Vagina (tissue), 2 donors: Measurements from ENCODE around the gene COL23A1. TPM values are rescaled to one million over a fixed set of nuclear protein-coding genes. Genes with fewer than 3 reads are reported as not detected.

Source experiments
- DNase-seq, 2 donors: peaks; one replicate each; pipeline ENCODE4 v3.0.0-alpha.2; 2017; ENCODE audit errors: extremely low spot score in 2 of 2
- H3K27ac ChIP-seq: fragments of 200-600 bp; sonication (generic); one replicate; pipeline ENCODE4 v1.5.1; 2019
- H3K27me3 ChIP-seq: fragments of 200-600 bp; sonication (generic); one replicate; pipeline ENCODE4 v1.5.1; 2019
- H3K36me3 ChIP-seq, 2 donors: fragments of 200-600 bp; sonication (generic); one replicate each; pipeline ENCODE4 v1.5.1; 2017 to 2019
- H3K4me1 ChIP-seq: fragments of 200-600 bp; sonication (generic); one replicate; pipeline ENCODE4 v1.5.1; 2019
- H3K4me3 ChIP-seq, 2 donors: fragments of 200-600 bp; sonication (generic); 1 replicate in 1 of 2; 2 replicates in 1 of 2; pipeline ENCODE4 v1.5.1; 2016 to 2019
- H3K9me3 ChIP-seq: fragments of 200-600 bp; sonication (generic); one replicate; pipeline ENCODE4 v1.5.1; 2019
- POLR2A ChIP-seq, 2 donors: fragments of 450-650 bp; IDR thresholded peaks; one replicate each; pipeline ENCODE4 v1.6.1; 2017; ENCODE audit warnings: antibody characterized with exemption in 2 of 2, mild to moderate bottlenecking in 2 of 2, moderate library complexity in 2 of 2
- POLR2AphosphoS5 ChIP-seq, 2 donors: sonication (generic); formaldehyde crosslinking; IDR thresholded peaks; one replicate each; pipeline ENCODE4 v1.9.0; 2017; ENCODE audit warnings: antibody characterized with exemption in 2 of 2, mild to moderate bottlenecking in 2 of 2, low read depth in 1 of 2; ENCODE audit not compliant: insufficient read depth in 1 of 2
- intact Hi-C: fragments of 100-400 bp; cut with DNase I; formaldehyde crosslinking; loops from one replicate; pipeline ENCODE4 v1.15.1; 2023
- total RNA-seq: library from RNA; depleted of rRNA; stranded (reverse); fragments of >200 nt; gene quantifications from one replicate; pipeline ENCODE4 v1.2.3, GENCODE V29; 2016
- TF ChIP-seq, protein P1 (sequence below), 3 experiments: fragments of 450-650 bp in 2 of 3; fragments of 200-600 bp in 1 of 3; sonication (generic) in 1 of 3; IDR thresholded peaks; one replicate each; pipeline ENCODE4 v1.5.1; 2017 to 2019; ENCODE audit warnings: antibody characterized with exemption in 3 of 3, mild to moderate bottlenecking in 2 of 3, moderate library complexity in 2 of 3

The COL23A1 gene
- total RNA-seq, 1 donor from 2014 or later: 3.7 TPM

DNA sequence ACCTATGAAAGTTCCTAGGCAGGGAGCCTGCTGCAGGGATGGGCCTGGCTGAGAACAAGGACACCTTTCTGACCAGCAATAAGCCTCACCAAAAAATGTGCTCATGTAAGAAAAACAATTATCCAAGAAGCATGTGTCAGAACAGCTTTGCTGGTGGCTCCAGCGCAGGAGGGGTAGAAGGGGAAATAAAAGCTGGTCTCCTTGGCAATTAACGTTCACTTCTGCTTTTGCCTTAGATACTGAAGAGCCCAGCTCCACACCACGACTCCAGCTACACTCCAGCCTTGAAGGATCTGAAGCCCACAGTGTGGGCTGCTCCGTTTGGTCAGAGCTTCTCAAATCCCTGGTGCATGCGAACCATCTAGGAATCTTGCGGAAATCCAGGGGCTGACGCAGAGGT is 250.0 kb downstream of the COL23A1 start:
- TF ChIP-seq POLR2A (IDR thresholded peaks at IDR 0.05): no peak
- TF ChIP-seq, protein P1, sequence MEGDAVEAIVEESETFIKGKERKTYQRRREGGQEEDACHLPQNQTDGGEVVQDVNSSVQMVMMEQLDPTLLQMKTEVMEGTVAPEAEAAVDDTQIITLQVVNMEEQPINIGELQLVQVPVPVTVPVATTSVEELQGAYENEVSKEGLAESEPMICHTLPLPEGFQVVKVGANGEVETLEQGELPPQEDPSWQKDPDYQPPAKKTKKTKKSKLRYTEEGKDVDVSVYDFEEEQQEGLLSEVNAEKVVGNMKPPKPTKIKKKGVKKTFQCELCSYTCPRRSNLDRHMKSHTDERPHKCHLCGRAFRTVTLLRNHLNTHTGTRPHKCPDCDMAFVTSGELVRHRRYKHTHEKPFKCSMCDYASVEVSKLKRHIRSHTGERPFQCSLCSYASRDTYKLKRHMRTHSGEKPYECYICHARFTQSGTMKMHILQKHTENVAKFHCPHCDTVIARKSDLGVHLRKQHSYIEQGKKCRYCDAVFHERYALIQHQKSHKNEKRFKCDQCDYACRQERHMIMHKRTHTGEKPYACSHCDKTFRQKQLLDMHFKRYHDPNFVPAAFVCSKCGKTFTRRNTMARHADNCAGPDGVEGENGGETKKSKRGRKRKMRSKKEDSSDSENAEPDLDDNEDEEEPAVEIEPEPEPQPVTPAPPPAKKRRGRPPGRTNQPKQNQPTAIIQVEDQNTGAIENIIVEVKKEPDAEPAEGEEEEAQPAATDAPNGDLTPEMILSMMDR (IDR thresholded peaks at IDR 0.05): no peak
- H3K4me1 ChIP-seq: peaks cover 7% of the 10 kb centered on the region
- no peak overlapping the region for H3K4me3 ChIP-seq
- DNase-seq: no peak
- no peaks in the 10 kb centered on the region for H3K27me3 ChIP-seq
- intact Hi-C loops: loop anchor here (10.0 kb wide), 1 partner anchor 1655 kb away; no protein-coding TSS in a partner anchor
- H3K27ac ChIP-seq: no peak overlapping the region
- no peaks in the 10 kb centered on the region for H3K9me3 ChIP-seq
- no peaks in the 10 kb centered on the region for H3K36me3 ChIP-seq

DNA sequence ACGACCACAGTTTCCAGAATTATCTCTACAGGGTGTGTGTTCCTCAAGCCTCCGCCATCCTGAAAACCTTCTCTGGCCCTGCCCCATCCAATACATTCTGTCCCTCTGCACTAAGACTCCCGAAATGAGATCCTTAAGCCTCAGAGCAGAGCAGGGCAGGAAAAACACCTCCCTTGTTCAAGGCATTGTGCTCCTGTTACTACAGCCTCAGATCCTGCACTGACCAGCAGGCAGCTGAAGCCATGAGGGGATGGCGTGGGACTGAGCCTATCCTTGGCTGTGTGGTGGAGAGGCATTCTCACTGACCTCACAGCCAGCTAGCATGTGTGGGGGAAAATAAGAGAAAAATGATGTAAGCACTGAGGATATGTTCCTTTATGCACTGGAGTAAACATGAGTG is 250.9 kb downstream of the COL23A1 start:
- TF ChIP-seq POLR2AphosphoS5 (IDR thresholded peaks at IDR 0.05; ENCODE audit: insufficient read depth in 1 of 2, low read depth in 1 of 2) (no peak), POLR2A (IDR thresholded peaks at IDR 0.05) (no peak)
- TF ChIP-seq, protein P1 (IDR thresholded peaks at IDR 0.05): no peak
- DNase-seq: no peak
- H3K27ac ChIP-seq: no peak overlapping the region

DNA sequence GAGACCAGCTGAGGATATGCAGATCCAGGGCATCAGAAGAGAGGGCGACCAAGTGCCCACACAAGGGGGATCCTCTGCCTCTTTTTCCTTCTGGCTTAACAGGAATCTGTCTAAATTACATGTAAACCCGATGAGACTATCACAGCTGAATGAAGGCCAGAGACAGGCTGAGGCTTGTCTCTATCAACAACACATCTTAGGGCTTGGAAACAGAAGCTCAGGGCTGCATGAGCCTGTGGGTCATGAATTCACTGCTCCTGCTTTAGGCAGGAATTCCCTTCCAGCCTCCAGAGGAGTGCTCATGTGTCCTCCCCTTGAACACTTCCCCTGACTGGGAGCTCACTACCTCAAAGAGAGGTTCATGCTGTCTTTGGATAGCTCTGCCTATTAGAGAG is 251.4 kb downstream of the COL23A1 start:
- no peaks in the 10 kb centered on the region for H3K27me3 ChIP-seq
- no peaks in the 10 kb centered on the region for H3K9me3 ChIP-seq
- no peak for TF ChIP-seq POLR2A (IDR thresholded peaks at IDR 0.05)
- no peak for TF ChIP-seq POLR2AphosphoS5 (IDR thresholded peaks at IDR 0.05; ENCODE audit: insufficient read depth in 1 of 2, low read depth in 1 of 2)
- TF ChIP-seq, protein P1 (IDR thresholded peaks at IDR 0.05): no peak
- no peak overlapping the region for H3K4me3 ChIP-seq
- H3K36me3 ChIP-seq: no peaks in the 10 kb centered on the region
- DNase-seq: no peak
- H3K4me1 ChIP-seq: peaks cover 7% of the 10 kb centered on the region
- intact Hi-C loops: no loop called here
- H3K27ac ChIP-seq: no peak overlapping the region

More for the DNA sequence above, 250.9 kb downstream of the COL23A1 start:
- Histone ChIP-seq H3K27me3 (no peaks in the 10 kb centered on the region), H3K4me1 (peaks cover 7% of the 10 kb centered on the region), H3K36me3 (no peaks in the 10 kb centered on the region), H3K9me3 (no peaks in the 10 kb centered on the region), H3K4me3 (no peak overlapping the region)
- intact Hi-C loops: no loop called here

DNA sequence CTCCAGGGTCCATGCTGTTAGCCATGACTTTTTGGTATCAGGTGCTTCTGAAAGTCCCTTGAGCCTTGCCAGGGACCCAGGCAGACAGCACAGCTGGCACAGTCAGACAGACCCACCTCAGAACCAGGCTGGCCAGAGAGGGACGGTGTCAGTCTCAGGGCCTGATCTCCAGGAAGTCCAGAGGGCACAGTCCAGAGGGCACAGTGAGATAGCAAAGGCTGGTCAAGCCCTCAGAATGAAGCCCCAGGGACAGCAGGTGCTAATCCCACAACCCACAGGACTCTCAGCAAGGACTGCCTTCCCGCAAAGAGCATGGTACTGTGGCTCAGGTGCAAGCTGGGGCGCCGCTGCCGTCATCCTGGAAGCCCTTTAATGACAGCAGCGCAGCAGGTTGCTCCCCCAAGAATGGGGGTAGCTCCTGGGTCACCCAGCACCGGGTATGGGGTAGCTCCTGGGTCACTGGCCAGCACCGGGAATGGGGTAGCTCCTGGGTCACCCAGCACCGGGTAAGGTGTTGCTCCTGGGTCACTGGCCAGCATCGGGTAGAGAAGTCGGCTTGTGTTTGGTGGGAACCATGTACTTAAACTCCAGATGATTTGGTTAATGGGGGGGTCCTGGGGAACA is 252.0 kb downstream of the COL23A1 start:
- no peak for DNase-seq
- no peak for TF ChIP-seq POLR2A (IDR thresholded peaks at IDR 0.05)
- TF ChIP-seq POLR2AphosphoS5 (IDR thresholded peaks at IDR 0.05; ENCODE audit: insufficient read depth in 1 of 2, low read depth in 1 of 2): no peak
- TF ChIP-seq, protein P1 (IDR thresholded peaks at IDR 0.05): no peak
- no peak overlapping the region for H3K4me3 ChIP-seq
- intact Hi-C loops: no loop called here
- H3K27ac ChIP-seq: no peak overlapping the region
- no peaks in the 10 kb centered on the region for H3K27me3 ChIP-seq
- H3K36me3 ChIP-seq: no peaks in the 10 kb centered on the region
- H3K4me1 ChIP-seq: peaks cover 7% of the 10 kb centered on the region
- no peaks in the 10 kb centered on the region for H3K9me3 ChIP-seq

DNA sequence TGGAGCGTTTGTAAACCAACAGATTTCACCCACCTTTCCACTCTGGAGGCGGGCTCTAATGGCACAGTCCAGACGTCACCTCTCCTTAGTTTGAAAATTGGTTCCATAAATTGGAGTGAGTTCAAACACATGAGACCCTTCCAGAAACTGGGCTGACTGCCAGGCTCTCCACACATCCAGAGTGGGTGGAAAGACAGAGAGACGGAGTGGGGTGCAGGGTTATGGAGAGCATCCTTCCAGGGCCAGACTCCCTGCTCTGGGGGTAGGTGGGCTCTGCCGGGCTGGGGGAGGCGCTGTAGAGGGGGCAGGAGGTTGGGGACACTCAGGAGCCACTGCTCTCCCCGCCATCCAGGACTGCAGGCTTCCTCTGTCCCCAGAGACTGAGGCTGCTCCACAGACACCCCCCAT is 252.9 kb downstream of the COL23A1 start:
- TF ChIP-seq POLR2AphosphoS5 (IDR thresholded peaks at IDR 0.05; ENCODE audit: insufficient read depth in 1 of 2, low read depth in 1 of 2): no peak
- no peak for TF ChIP-seq POLR2A (IDR thresholded peaks at IDR 0.05)
- TF ChIP-seq, protein P1 (IDR thresholded peaks at IDR 0.05): no peak
- no peak for DNase-seq
- Histone ChIP-seq H3K9me3 (no peaks in the 10 kb centered on the region), H3K4me1 (peaks cover 10% of the 10 kb centered on the region), H3K36me3 (no peaks in the 10 kb centered on the region), H3K27ac (no peak overlapping the region), H3K27me3 (no peaks in the 10 kb centered on the region), H3K4me3 (no peak overlapping the region)
- intact Hi-C loops: no loop called here
